ENCODE data around the gene SLC27A2.

GRCh38 chr15:50140983-50141382, 41.0 kb upstream of the SLC27A2 start:
- TF ChIP-seq CTCF (IDR thresholded peaks at IDR 0.05): no peak
- no peak for TF ChIP-seq POLR2AphosphoS5 (IDR thresholded peaks at IDR 0.05)
- TF ChIP-seq POLR2A (IDR thresholded peaks at IDR 0.05): no peak
- no peak for TF ChIP-seq EP300 (IDR thresholded peaks at IDR 0.05)
